Kidney capillary endothelial cell (primary cell): ENCODE measurements around the gene PHEX.
A peak's percentile ranks its signal among the peaks of the same experiment; 100 is the strongest.

ENCODE experiments used
- DNase-seq: peaks from one replicate; pipeline ENCODE4 v3.0.0-alpha.2; 2018; ENCODE audit warnings: low spot score

Gene PHEX

DNA sequence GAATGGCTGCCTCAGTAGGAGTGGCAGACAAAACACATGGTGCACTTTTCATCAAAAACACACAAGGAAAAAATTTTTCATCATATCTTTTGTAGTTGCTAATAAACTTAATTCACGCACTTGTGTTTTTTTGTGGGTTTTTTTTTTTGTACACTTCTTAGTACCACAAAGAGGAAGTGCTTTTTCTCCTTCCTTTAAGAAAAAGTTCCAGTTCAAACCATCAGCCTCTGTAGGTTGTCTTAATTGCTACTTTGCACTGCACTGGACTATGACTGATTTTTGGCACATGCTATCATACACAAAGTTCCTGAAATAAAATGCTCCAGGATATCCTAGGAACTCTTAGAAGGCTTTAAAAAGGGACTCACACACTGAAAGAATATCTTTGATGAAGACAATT is at the start of gene PHEX:
Gene PHEX (plus strand): TSS at position 242 of the 400 bp plus-strand sequence. CDS start 681 bp downstream, outside the sequence.
- no peak for DNase-seq

DNA sequence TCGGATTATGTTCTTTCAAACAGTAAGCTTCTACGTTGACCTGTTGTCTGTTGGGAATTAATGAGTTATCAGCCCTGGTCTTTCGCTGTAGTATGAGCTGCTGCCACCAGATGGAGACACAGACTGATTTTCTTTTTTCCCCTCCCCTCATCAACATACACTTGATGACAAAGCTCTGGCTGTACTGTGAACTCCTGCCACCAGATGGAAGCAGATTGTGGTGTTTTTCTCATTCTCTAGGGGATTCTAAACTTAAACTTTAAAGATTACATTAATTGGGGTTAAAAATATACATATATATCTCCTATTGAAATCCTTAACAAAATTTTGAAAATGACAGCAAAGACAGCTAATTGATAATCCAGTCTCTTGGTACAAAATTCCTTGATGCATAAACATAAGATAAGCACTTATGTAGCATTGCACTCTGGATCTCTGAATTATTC is 46.8 kb upstream of the PHEX start:
- peak; percentile 81 for DNase-seq

DNA sequence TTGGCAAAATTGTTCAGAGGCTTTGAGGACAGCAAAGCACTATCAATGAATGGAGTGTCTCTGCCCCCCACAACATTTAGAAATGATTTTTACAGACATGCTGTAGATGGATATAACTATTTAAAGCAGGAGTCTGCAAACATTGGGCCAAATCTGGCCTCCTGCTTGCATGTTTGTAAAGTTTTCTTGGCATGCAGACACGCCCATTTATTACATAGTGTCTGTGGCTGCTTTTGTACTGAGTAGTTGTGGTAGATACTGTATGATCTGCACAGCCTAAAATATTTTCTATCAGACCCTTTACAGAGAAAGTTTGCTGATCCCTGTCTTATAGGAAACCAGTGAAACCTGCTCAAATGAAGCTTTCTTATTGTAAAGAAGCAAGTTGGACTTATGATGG is 45.5 kb upstream of the PHEX start:
- DNase-seq = no peak

- DNase-seq = no peak
These were observed 42.7 kb upstream of the PHEX start for GRCh38 chrX:21989384-21989783.

- DNase-seq = no peak
These were observed 41.3 kb upstream of the PHEX start for GRCh38 chrX:21990832-21991231.

- DNase-seq = no peak
These were observed 40.6 kb upstream of the PHEX start for GRCh38 chrX:21991504-21991903.

DNA sequence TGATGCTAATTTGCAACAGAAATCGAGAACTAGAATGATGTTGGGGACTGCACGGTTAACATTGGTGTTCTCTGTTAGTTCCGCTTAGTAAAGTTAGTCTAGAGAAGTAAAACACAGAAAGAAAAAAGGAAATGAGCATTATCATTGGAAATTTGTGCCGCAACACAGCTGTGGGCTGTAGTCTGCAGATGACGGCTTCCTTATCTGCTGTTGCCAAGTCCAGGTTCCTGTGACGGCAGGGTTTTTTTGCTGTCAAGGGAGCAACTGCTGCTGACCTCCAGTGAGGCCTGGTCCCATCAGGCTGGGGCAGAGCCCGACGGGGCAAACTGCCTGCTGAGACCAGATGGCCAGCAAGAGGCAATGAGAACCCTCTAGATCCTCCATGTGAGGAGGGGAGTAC is 38.9 kb upstream of the PHEX start:
- DNase-seq = no peak

GRCh38 chrX:21996872-21997455 is 35.2 kb upstream of the PHEX start:
- peak; percentile 46 for DNase-seq

- no peak for DNase-seq
These were observed 34.1 kb upstream of the PHEX start for GRCh38 chrX:21998037-21998436.

DNA sequence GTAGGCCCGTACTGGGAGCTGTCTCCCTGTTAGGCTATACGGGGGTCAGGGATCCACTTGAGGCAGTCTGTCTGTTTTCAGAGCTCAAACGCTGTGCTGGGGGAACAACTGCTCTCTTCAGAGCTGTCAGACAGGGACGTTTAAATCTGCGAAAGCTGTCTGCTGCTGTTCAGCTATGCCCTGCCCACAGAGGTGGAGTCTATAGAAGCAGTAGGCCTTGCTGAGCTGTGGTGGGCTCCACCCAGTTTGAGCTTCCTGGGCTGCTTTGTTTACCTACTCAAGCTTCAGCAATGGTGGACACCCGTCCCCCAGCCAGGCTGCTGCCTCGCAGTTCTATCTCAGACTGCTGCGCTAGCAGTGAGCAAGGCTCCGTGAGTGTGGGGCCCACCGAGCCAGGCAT is 27.3 kb upstream of the PHEX start:
- DNase-seq = no peak

- DNase-seq = no peak
These were observed 20.1 kb upstream of the PHEX start for GRCh38 chrX:22012051-22012450.

DNA sequence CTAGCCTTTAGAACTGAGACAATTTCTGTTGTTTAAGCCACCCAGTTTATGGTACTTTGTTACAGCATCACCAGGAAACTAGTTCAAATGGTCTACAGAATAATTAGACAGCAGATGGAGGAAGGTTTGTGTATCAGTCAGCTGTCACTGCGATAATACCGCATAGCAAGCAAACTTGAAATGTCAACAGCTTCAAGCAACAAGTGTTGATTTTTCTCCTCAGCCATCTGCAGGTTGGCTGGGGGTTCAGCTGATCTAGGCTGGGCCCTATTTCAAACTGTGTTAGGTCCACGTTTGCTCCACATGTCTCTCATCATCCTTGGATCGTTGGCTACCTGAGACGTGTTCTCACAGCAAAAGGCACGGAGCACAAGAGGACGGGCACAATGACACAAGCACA is 19.2 kb upstream of the PHEX start:
- no peak for DNase-seq

GRCh38 chrX:22015139-22015750 is 16.9 kb upstream of the PHEX start:
- DNase-seq = no peak

GRCh38 chrX:22021751-22022324 is 10.3 kb upstream of the PHEX start:
- no peak for DNase-seq

DNA sequence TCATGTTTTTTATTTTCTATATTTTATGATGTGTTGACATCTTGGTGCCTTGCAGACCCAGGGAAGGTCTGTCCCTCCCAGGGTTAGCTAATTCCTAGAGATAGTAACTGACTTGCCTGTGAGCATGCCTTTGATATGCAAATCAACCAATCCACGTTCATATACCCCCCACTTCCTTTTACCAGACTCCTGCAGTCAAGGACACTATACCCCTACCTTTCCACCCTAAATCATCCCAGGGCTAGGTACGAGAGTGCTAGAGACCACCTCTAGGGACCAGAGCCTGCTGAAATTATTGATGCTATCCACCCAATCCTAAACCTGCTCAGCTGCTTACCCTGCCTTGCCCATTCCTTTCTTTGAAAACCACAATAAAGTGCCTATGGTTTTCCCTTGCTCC is 7.5 kb upstream of the PHEX start:
- no peak for DNase-seq

GRCh38 chrX:22025751-22026150 is 6.4 kb upstream of the PHEX start:
- no peak for DNase-seq

DNA sequence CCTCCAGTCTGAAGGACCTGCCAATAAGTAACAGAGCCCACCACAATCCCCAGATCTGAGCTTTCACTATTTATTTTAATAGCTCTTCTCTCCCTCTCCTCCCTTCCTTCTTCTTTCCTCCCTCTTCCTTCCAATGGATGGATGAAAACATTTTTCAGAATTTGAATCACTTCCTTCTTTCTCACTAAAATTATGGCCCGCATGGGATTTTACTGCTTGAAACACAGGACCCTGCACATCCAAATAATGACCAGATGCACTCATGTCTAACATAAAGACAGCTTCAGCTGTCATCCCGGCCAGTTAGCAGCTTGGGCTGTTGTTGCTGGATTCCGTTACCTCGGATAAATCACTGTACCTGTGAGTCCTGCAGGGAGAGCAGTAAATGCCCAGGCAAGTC is 5.4 kb upstream of the PHEX start:
- no peak for DNase-seq

DNA sequence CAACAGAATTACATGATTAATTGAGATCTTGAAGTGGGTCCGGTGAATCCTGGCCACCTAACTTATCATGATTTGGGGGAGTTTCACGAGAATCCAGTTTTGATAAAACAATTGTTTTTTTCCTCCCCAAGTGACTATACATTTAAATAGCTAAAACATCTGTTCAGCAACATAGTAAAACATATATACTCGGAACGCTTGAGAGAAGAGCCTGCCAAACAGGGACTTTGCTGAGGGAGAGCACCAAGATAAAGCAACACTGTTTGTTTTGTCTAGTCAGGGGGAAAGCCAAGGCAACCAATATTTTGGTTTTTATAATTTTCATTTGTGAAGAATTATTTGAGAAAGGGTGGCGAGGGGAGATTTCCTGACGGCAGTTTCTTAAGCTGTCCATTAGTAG is 381 bp downstream of the PHEX start:
- no peak for DNase-seq

DNA sequence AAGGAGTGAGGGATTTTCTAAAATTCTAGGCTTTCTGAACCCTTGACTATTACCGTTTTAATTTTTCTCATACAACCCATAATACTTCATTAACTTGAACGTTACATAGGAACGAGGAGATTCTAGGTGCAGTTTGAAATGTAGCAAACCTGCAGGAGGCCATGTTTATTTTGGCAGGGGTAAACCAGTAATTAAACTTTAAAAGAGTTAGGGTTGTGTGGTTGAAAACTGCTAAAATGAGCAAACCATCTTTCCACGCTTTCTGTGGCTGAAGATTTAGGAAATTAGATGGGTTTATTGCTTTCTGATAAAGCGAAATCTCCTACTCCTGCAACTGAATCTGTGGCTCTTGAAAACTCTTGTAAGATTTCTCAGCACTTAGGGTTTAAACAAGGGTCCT is 1.7 kb downstream of the PHEX start:
- DNase-seq = no peak

GRCh38 chrX:22035236-22035635 is 3.1 kb downstream of the PHEX start:
- no peak for DNase-seq

DNA sequence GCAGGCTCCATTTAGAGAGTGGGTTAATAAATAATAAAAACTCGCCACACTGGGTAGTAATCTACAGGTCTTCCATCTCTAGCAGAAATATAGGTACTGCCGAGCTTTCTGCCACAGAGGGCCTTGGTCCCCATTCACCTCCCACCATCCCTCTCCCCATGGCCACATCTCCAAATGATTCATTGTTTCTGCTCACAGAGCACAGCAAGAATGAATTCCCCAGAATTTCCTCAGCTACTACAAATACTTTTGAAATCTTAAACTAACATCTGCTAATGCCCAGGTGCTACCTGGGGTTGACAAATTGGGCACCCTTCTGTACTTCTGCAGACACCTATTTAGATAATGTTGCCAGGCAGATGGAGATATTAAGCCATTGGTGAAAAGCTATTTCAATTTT is 5.1 kb downstream of the PHEX start:
- no peak for DNase-seq

- no peak for DNase-seq
These were observed 5.9 kb downstream of the PHEX start for GRCh38 chrX:22037911-22038537.

DNA sequence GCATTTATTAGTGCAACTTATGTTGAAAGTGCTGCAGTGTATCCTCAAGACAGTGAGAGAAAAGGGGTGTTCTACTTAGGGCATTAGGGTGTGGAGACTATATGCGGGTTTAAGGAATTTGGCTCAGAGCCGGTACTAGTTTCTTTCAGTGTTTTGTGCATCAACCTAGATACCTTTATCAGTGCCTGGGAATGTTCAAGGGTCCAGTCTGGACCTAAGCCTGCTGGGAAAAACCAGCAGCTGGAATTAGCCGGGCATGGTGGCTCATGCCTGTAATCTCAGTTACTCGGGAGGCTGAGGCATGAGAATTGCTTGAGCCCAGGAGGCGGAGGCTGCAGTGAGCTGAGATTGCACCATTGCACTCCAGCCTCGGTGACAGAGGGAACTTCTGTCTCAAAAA is 7.4 kb downstream of the PHEX start:
- no peak for DNase-seq
